Lower lobe of right lung (tissue), 2 donors: ENCODE results near the gene SLC25A20. TPM values are rescaled to one million over a fixed set of nuclear protein-coding genes. Genes with fewer than 3 reads are reported as not detected.
A peak's percentile ranks its signal among the peaks of the same experiment; 100 is the strongest.

Experiments used
- ATAC-seq, 2 donors: fragments of 200-7000 bp; cut with Tn5 transposase; one replicate each; pipeline ENCODE4 v1.9.1; 2020 to 2022; ENCODE audit warnings: mild to moderate bottlenecking in 2 of 2, moderate library complexity in 2 of 2
- DNase-seq: peaks from one replicate; pipeline ENCODE4 v3.0.0-alpha.2; 2020
- H3K27ac ChIP-seq: fragments of 200-600 bp; one replicate; pipeline ENCODE4 v1.8.0; 2022
- H3K27me3 ChIP-seq: fragments of 200-600 bp; one replicate; pipeline ENCODE4 v1.8.0; 2022; ENCODE audit warnings: low read depth
- H3K36me3 ChIP-seq: fragments of 200-600 bp; one replicate; pipeline ENCODE4 v1.8.0; 2022; ENCODE audit warnings: mild to moderate bottlenecking
- H3K4me1 ChIP-seq: fragments of 200-600 bp; one replicate; pipeline ENCODE4 v1.8.0; 2022
- H3K4me3 ChIP-seq: fragments of 200-600 bp; one replicate; pipeline ENCODE4 v1.8.0; 2022; ENCODE audit warnings: mild to moderate bottlenecking
- H3K9me3 ChIP-seq: fragments of 200-600 bp; one replicate; pipeline ENCODE4 v1.8.0; 2022
- CTCF ChIP-seq: fragments of 200-600 bp; IDR thresholded peaks from one replicate; pipeline ENCODE4 v1.8.0; 2022; ENCODE audit warnings: antibody characterized with exemption, mild to moderate bottlenecking
- intact Hi-C: fragments of 100-400 bp; cut with DNase I; formaldehyde crosslinking; loops from one replicate; pipeline ENCODE4 v1.11.0; 2022
- total RNA-seq: library from RNA; stranded (reverse); fragmentation: NEBNext Ultra II Directional; extraction: Animal tissue kit (Norgen Biotek cat#: 25700); gene quantifications from one replicate; pipeline ENCODE4 v1.2.1, GENCODE V29; 2021
- donor health status: DM: no; HTN: yes; CAD: no; lungs with severe emphysema.

The SLC25A20 gene
- total RNA-seq, 1 donor from 2014 or later: 29.0 TPM

GRCh38 chr3:48848816-48849515 lies 49.7 kb downstream of the SLC25A20 start:
- peak overlapping the region; percentile 96 for H3K27ac ChIP-seq
- intact Hi-C loops: no loop called here
- no peaks in the 10 kb centered on the region for H3K36me3 ChIP-seq
- ATAC-seq (no peak), DNase-seq (peak; percentile 14)
- no peak overlapping the region for H3K4me3 ChIP-seq
- H3K27me3 ChIP-seq: no peaks in the 10 kb centered on the region
- no peaks in the 10 kb centered on the region for H3K9me3 ChIP-seq
- no peak for TF ChIP-seq CTCF
- peaks cover 25% of the 10 kb centered on the region for H3K4me1 ChIP-seq

GRCh38 chr3:48847504-48848423 lies 50.9 kb downstream of the SLC25A20 start, which contains the start of gene PRKAR2A:
Gene PRKAR2A (minus strand): TSS chr3:48847874. CDS start chr3:48847596, 278 bp downstream.
- H3K27me3 ChIP-seq: no peaks in the 10 kb centered on the region
- ATAC-seq (peak; percentile 98), DNase-seq (peak; percentile 95)
- H3K9me3 ChIP-seq: no peaks in the 10 kb centered on the region
- H3K27ac ChIP-seq: peak within 1 kb of the TSS; percentile 96
- no peak for TF ChIP-seq CTCF
- intact Hi-C loops: no loop called here
- H3K36me3 ChIP-seq: no peaks in the 10 kb centered on the region
- H3K4me3 ChIP-seq: peak within 1 kb of the TSS; percentile 94
- peaks cover 25% of the 10 kb centered on the region for H3K4me1 ChIP-seq

GRCh38 chr3:48847053-48847503 lies 51.6 kb downstream of the SLC25A20 start:
- Histone ChIP-seq H3K9me3 (no peaks in the 10 kb centered on the region), H3K27ac (peak overlapping the region; percentile 96), H3K4me1 (peaks cover 25% of the 10 kb centered on the region), H3K4me3 (peak overlapping the region; percentile 94), H3K36me3 (no peaks in the 10 kb centered on the region), H3K27me3 (no peaks in the 10 kb centered on the region)
- no peak for TF ChIP-seq CTCF
- peak; percentile 92 for DNase-seq
- ATAC-seq: peak; percentile 87 to 88
- intact Hi-C loops: no loop called here

- peaks cover 25% of the 10 kb centered on the region for H3K4me1 ChIP-seq
- H3K27ac ChIP-seq: no peak overlapping the region
- DNase-seq (no peak), ATAC-seq (no peak)
- TF ChIP-seq CTCF: no peak
- no peaks in the 10 kb centered on the region for H3K36me3 ChIP-seq
- intact Hi-C loops: no loop called here
- H3K9me3 ChIP-seq: no peaks in the 10 kb centered on the region
- H3K4me3 ChIP-seq: peak overlapping the region; percentile 94
- H3K27me3 ChIP-seq: no peaks in the 10 kb centered on the region
These were observed 53.5 kb downstream of the SLC25A20 start for GRCh38 chr3:48845170-48845569.

GRCh38 chr3:48837163-48837562 lies 61.5 kb downstream of the SLC25A20 start:
- H3K4me3 ChIP-seq: no peak overlapping the region
- H3K9me3 ChIP-seq: no peaks in the 10 kb centered on the region
- intact Hi-C loops: no loop called here
- peaks cover 6% of the 10 kb centered on the region for H3K36me3 ChIP-seq
- peaks cover 5% of the 10 kb centered on the region for H3K4me1 ChIP-seq
- H3K27ac ChIP-seq: no peak overlapping the region
- no peak for ATAC-seq
- TF ChIP-seq CTCF: no peak
- no peak for DNase-seq
- H3K27me3 ChIP-seq: no peaks in the 10 kb centered on the region
